ENCODE measurements around the gene NEAT1.

The NEAT1 gene

GRCh38 chr11:65428578-65429067 is 6.0 kb downstream of the NEAT1 start:
- TF ChIP-seq CTCF (conservative IDR thresholded peaks at IDR 0.05; ENCODE audit: low read depth, low read length) = no peak
- DNase-seq (ENCODE audit: low read depth) = no peak
- H3K4me3 ChIP-seq (ENCODE audit: low read depth, low read length) = peak overlapping the region; percentile 77

GRCh38 chr11:65429068-65429681 is 6.6 kb downstream of the NEAT1 start:
- DNase-seq (ENCODE audit: low read depth) = peak; percentile 87
- TF ChIP-seq CTCF (conservative IDR thresholded peaks at IDR 0.05; ENCODE audit: low read depth, low read length) = no peak
- peak overlapping the region; percentile 77 for H3K4me3 ChIP-seq (ENCODE audit: low read depth, low read length)

GRCh38 chr11:65429724-65430405 is 7.3 kb downstream of the NEAT1 start:
- peak; percentile 92 for DNase-seq (ENCODE audit: low read depth)

GRCh38 chr11:65430406-65431217 is 8.0 kb downstream of the NEAT1 start:
- TF ChIP-seq CTCF (conservative IDR thresholded peaks at IDR 0.05; ENCODE audit: low read depth, low read length) = no peak
- peak; percentile 85 for DNase-seq (ENCODE audit: low read depth)
- H3K4me3 ChIP-seq (ENCODE audit: low read depth, low read length) = peak overlapping the region; percentile 77

More at GRCh38 chr11:65429724-65430405, 7.3 kb downstream of the NEAT1 start:
- H3K4me3 ChIP-seq (ENCODE audit: low read depth, low read length) = peak overlapping the region; percentile 77
- no peak for TF ChIP-seq CTCF (conservative IDR thresholded peaks at IDR 0.05; ENCODE audit: low read depth, low read length)

GRCh38 chr11:65431451-65432099 is 9.0 kb downstream of the NEAT1 start:
- H3K4me3 ChIP-seq (ENCODE audit: low read depth, low read length) = peak overlapping the region; percentile 77
- DNase-seq (ENCODE audit: low read depth) = peak; percentile 75
- no peak for TF ChIP-seq CTCF (conservative IDR thresholded peaks at IDR 0.05; ENCODE audit: low read depth, low read length)

- peak overlapping the region; percentile 40 for H3K4me3 ChIP-seq (ENCODE audit: low read depth, low read length)
- DNase-seq (ENCODE audit: low read depth) = peak; percentile 58
- no peak for TF ChIP-seq CTCF (conservative IDR thresholded peaks at IDR 0.05; ENCODE audit: low read depth, low read length)
Measured at GRCh38 chr11:65432100-65432650, 9.6 kb downstream of the NEAT1 start.
